GM21619 (cell line): ENCODE data around the gene ITGB2.
"Not testable (repeated sequence)": the region's sequence is repeated elsewhere in the genome, so short reads cannot be mapped to it uniquely, and the experiment has no call there.

Experiments
- ATAC-seq: cut with Tn5 transposase; IDR thresholded peaks from one replicate; pipeline ENCODE4 v1.9.1; 2021; ENCODE audit not compliant: unreplicated experiment

ITGB2 gene

GRCh38 chr21:44942566-44942965 lies 21.9 kb upstream of the ITGB2 start:
- ATAC-seq = no peak

DNA sequence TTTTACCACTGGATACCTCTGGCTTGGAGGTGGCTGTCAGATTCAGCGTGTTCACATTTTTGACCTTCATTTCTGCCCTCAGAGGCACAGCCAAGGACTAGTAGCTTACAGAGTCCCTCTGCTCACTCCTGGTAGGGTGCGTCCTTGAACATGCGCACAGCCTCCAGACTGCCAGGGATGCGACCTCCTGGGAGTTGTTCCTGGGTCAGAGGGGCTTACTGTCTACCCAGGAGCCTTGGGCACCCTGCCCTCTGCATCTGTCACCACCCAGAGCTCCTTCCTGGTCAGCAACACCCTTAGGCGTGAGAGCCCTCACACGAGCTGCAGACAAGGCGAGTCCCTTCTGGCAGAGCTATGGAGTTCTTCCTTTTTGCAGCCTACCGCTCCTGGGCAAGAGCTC lies 20.9 kb upstream of the ITGB2 start:
- no peak for ATAC-seq

DNA sequence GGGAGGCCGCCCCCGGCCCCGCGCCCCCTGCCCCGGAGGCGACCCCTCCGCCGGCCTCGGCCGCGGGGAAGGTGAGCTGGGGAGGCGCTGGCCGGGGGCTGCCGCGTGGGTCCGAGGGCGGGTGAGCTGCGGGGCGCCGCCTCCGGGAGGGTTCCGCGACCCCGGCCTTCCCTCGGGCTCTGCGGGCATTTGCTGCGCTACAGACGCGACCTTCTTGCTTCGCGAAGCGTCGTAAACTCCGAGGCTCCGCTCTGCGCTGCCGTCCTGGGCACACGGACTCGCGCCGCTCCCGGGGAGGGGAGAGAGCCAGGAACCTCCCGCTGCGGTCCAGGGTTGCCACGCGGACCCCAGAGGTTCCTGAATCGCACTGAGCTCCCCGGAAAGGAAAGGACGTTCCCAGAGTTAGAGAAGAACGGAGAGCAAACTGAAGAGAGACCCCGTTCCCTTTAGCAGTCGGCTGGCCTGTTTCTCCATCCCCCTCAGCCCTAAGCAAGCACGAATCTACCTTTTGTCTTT lies 19.5 kb upstream of the ITGB2 start:
- peak; percentile 32 for ATAC-seq

GRCh38 chr21:44939532-44940115 lies 18.9 kb upstream of the ITGB2 start, which contains the start of gene SLX9:
TSS of gene SLX9 (plus strand) at chr21:44940029. CDS start at chr21:44940058, 29 bp downstream.
- peak; percentile 71 for ATAC-seq

DNA sequence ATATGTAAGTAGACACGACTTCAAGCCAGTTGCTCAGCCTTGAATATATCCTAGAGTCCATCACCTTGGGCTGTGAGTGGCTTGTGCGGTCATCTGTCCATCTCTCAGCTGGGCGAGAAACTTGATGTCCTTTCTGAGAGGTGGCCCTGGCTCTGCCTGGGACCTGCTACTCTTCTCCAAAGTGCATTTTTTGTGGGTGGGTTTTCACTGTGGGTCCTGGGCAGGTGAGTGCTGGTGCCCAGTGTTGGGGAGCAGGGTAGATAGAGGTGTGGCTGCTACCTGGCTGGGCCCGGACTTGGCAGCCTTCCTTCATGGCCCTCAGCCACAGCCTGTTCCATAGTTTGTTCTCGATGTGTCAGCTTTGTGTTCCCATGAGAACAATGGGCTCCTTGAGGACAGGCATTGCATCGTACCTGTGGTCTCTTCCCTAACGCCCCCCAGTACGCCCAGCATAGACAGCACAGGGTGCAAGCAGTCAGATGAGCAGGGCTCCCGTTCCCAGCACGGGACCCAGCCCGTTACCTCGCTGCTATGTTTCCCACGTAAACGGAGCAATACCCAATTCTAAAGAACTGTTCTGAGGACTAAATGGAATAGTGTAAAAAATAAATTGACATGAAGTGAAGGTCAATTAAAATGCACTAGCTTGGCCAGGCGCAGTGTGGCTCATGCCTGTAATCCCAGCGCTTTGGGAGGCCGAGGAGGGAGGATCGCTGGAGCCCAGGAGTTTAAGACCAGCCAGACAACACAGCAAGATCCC lies 18.3 kb upstream of the ITGB2 start:
- ATAC-seq = no peak

- no peak for ATAC-seq
These were observed 14.8 kb upstream of the ITGB2 start for GRCh38 chr21:44935533-44935927.

GRCh38 chr21:44934797-44935532 lies 14.3 kb upstream of the ITGB2 start:
- ATAC-seq = no peak

DNA sequence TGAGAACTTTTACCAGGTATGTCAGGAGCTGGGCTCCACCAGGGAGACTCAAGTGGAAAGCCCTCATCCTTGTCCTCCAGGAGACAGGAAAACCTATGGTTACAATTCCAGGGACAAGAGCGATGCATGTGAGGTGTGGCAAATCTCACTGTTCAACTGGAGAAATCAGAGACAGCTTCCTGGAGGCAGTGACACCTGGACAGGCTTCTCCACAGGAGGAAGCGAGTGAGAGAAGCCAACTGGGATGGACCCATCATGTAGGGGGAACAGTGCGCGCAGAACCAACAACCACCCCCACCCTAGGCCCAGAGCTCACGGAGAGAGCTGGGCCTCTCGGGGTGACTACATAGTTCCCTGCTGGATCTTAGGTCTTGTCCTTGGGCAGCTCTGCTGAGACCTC lies 13.6 kb upstream of the ITGB2 start:
- no peak for ATAC-seq

GRCh38 chr21:44933918-44934260 lies 13.2 kb upstream of the ITGB2 start:
- ATAC-seq = no peak

DNA sequence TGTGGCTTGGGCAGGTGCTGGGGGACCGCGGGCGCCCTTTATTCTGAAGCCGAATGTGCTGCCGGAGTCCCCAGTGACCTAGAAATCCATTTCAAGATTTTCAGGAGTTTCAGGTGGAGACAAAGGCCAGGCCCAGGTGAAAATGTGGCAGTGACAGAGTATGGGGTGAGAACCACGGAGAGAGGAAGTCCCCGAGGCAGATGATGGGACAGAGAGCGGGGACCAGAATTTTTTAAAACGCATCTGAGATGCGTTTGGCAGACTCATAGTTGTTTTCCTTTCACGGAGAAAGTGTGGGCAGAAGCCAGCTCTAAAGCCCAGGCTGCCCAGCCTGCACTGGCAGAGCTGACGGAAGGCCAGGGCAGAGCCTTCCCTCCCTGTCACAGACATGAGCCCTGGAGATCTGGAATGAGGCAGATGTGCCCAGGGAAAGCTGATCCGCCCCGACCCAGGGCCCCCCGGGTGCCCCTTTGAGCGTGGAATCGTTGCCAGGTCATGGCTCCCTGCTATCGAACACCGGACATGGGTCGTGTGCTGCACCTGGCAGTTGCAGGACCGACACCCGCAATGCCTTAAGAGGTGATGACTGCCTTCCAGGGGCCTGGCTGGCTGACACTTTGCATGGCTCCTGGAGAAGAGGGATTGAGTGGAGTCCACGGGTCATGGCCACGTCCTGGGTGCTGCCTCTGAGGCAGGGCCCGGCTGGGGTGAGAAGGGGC lies 12.7 kb upstream of the ITGB2 start:
- ATAC-seq = no peak

GRCh38 chr21:44932408-44933181 lies 11.9 kb upstream of the ITGB2 start:
- no peak for ATAC-seq

GRCh38 chr21:44931501-44932407 lies 11.1 kb upstream of the ITGB2 start:
- ATAC-seq = no peak

DNA sequence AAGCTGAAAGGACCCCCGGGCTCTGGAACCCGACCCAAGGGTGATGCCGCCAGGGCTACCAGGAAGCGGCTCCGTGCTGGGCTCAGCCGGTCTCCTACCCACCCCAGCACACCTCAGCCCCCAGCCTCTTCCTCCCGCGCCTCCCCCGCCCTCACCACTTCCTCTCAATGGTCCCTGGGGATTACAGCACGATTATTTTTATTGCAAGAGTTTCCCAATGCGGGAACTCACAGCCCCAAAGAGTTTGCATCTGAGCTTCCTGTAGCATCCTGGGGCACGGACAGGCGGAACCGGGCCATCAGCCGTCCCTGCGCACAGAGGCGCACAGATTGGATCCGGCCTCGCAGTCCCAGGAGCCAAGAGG lies 10.4 kb upstream of the ITGB2 start:
- ATAC-seq = no peak

- ATAC-seq = no peak
These were observed 9.9 kb upstream of the ITGB2 start for GRCh38 chr21:44930543-44930981.

DNA sequence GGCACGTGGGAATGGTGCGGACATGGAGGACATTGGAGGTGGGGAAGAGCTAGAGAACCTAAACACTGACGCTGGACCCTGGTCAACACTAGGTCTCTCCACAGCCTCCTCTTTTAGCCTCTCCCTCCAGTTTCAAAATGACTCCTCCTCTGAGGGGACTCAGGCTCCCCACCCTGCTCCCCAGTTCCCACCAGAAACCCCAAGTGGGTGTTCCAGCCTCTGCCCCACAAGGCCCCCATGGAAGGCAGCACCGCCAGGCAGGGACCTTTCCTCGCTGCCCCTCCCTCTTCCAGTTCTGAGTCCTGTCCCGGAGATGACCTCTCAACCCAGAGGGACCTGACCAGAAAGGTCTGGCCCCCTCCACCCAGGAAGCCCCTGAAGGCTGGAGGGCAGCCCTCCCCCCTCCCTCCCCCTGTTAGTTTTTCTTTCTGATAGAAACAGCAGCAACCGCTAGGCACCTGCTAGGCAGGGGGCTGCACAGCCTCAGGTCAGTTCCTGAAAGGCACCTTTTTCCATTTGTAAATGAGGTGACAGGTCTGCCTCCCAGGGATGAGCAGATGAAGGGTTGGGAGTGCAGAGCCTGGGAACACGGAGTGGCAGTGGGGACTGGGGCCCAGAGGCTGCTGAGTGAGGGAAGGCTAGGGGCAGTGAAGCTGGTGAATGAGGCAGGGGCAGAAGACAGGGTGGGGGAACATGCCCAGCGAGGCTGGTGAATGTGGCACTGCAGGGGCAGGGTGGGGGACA lies 9.3 kb upstream of the ITGB2 start:
- ATAC-seq = no peak

DNA sequence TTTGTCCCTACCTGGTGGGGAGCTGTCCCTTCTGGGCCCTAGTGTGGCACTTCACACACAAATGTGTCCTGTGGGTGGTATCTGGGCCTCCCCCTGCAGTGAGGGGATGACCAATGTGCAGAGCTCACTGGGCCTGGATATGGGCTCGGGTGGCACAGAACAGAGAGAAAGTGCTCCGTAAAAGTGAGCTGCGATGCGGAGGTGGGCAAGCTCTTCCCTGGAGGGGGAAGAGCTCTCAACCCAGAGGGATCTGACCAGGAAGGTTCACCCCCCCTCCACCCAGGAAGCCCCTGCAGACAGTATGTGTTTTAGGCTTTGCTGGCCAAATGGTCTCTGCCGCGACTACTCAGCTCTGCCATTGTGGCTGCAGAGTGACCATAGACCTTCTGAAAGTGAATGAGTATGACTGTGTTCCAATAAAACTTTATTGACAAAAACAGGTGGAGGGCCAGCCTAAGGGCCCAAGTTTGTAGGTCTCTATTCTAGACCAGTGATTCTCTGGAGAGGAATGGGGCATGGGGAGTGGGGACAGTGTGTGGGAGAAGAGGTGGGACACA lies 8.6 kb upstream of the ITGB2 start:
- no peak for ATAC-seq

GRCh38 chr21:44928500-44929241 lies 8.0 kb upstream of the ITGB2 start:
- ATAC-seq = not testable (repeated sequence)
